ENCODE results near the gene PPM1F.
"Not testable (repeated sequence)": the region's sequence is repeated elsewhere in the genome, so short reads cannot be mapped to it uniquely, and the experiment has no call there.

The PPM1F gene

GRCh38 chr22:21889251-21889990, 63.2 kb downstream of the PPM1F start:
- DNase-seq (ENCODE audit: low read depth) = no peak

GRCh38 chr22:21887841-21888240, 64.8 kb downstream of the PPM1F start:
- no peak for DNase-seq (ENCODE audit: low read depth)

GRCh38 chr22:21883930-21884329, 68.7 kb downstream of the PPM1F start:
- not testable (repeated sequence) for DNase-seq (ENCODE audit: low read depth)

GRCh38 chr22:21882754-21883333, 69.8 kb downstream of the PPM1F start:
- not testable (repeated sequence) for DNase-seq (ENCODE audit: low read depth)

GRCh38 chr22:21881841-21882753, 70.6 kb downstream of the PPM1F start:
- no peak for DNase-seq (ENCODE audit: low read depth)

- DNase-seq (ENCODE audit: low read depth) = no peak
Measured at GRCh38 chr22:21876486-21877176, 76.0 kb downstream of the PPM1F start.

GRCh38 chr22:21874953-21875352, 77.7 kb downstream of the PPM1F start:
- not testable (repeated sequence) for DNase-seq (ENCODE audit: low read depth)

DNA sequence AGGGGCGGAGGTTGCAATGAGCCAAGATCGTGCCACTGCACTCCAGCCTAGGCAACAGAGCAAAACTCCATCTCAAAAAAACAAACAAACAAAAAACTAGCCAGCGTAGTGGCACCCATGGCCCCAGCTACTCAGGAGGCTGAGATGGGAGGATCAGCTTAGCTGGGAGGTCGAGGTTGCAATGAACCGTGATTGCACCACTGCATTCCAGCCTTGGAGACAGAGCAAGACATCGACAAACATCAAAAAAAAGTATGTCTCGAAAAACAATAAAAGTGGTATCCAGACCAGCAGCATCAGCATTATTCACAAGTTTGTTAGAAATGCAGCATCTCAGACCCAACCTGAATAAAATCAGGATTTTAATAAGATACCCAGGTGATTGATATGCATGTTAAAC, 79.0 kb downstream of the PPM1F start:
- DNase-seq (ENCODE audit: low read depth) = no peak

DNA sequence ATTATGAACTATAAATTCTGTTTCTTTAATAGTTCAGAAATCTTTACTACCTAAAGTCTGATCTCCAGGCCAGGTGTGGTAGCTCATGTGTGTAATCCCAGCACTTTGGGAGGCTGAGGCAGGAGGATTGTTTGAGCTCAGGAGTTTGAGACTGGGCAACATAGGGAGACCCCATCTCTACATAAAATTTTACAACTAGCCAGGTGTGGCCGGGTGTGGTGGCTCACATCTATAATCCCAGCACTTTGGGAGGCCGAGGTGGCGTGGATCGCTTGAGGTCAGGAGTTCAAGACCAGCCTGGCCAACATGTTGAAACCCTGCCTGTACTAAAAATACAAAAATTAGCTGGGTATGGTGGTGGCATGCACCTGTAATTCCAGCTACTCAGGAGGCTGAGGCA, 79.9 kb downstream of the PPM1F start:
- not testable (repeated sequence) for DNase-seq (ENCODE audit: low read depth)

Measured in stimulated activated CD8-positive, alpha-beta memory T cell treated with anti-CD3 and anti-CD28 coated beads, Interleukin-15, amount 100 ng/mL, for 1 hour (primary cell).